GM21737 (cell line): ENCODE data around the gene TBC1D4.

Experiments
- ATAC-seq: cut with Tn5 transposase; IDR thresholded peaks from one replicate; pipeline ENCODE4 v1.9.1; 2021; ENCODE audit warnings: mild to moderate bottlenecking, moderate library complexity; ENCODE audit not compliant: unreplicated experiment

Gene TBC1D4, protein sequence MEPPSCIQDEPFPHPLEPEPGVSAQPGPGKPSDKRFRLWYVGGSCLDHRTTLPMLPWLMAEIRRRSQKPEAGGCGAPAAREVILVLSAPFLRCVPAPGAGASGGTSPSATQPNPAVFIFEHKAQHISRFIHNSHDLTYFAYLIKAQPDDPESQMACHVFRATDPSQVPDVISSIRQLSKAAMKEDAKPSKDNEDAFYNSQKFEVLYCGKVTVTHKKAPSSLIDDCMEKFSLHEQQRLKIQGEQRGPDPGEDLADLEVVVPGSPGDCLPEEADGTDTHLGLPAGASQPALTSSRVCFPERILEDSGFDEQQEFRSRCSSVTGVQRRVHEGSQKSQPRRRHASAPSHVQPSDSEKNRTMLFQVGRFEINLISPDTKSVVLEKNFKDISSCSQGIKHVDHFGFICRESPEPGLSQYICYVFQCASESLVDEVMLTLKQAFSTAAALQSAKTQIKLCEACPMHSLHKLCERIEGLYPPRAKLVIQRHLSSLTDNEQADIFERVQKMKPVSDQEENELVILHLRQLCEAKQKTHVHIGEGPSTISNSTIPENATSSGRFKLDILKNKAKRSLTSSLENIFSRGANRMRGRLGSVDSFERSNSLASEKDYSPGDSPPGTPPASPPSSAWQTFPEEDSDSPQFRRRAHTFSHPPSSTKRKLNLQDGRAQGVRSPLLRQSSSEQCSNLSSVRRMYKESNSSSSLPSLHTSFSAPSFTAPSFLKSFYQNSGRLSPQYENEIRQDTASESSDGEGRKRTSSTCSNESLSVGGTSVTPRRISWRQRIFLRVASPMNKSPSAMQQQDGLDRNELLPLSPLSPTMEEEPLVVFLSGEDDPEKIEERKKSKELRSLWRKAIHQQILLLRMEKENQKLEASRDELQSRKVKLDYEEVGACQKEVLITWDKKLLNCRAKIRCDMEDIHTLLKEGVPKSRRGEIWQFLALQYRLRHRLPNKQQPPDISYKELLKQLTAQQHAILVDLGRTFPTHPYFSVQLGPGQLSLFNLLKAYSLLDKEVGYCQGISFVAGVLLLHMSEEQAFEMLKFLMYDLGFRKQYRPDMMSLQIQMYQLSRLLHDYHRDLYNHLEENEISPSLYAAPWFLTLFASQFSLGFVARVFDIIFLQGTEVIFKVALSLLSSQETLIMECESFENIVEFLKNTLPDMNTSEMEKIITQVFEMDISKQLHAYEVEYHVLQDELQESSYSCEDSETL (N-terminal part only)

DNA sequence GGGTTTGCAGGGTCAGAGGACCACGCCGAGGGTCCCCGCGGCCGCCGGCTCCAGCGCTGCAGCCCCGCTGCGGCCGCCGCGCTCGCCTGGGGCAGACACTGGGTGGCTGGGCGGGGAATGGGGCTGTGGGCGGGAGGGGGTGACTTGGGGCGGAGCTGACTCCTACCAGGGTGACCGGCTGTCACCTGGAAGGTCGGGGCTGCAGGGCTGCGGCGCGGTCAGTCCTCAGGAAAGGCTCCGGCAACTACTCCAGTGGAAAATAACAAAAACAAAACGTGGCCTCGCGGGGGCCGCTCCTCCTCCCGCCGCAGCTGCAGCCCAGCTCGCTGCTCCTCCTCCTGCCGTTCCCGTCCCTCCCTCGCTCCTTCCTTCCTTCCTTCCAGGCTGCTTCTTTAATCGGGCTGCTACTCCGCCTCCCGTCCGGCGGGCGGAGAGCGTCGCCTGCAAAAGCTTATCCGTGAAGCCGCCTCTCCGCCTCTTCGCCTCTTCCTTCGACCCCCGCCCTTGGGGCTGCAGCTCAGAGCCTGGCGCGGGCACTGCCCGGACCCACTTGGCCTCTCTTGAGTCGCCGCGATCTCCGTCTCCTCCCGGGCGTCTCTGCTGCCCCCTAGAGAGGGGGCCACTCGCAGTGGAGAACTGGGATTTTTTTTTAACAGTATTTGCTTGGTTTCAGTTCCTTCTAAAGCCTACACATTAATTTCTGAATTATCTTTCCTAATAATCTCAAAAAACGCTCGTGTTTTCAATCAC is at the start of gene TBC1D4:
Gene TBC1D4, minus strand, starts transcription at position 100 of the 750 bp plus-strand sequence. CDS start 402 bp downstream, outside the sequence.
- ATAC-seq, result peak; percentile 80

DNA sequence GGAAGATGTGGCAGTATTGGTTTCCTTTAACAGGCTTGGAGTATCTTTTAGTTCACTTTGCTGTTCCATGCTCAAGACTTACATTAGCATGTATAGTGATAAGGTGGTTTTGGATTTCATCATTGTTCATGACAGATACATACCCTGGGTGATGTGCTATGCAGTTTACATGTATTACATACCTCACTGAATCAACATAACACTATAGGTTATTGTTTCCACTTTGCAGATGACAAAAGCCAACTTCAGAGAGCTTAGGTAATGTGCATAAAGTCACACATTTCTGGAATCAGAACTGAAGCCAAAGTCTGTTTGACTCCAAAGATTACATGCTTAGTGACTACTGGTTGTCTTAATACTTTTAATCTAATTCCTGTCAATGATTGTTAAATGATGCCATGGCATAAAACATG is 48.6 kb upstream of the TBC1D4 start:
- ATAC-seq, result no peak

GRCh38 chr13:75521956-75522355 is 40.0 kb upstream of the TBC1D4 start:
- no peak for ATAC-seq

DNA sequence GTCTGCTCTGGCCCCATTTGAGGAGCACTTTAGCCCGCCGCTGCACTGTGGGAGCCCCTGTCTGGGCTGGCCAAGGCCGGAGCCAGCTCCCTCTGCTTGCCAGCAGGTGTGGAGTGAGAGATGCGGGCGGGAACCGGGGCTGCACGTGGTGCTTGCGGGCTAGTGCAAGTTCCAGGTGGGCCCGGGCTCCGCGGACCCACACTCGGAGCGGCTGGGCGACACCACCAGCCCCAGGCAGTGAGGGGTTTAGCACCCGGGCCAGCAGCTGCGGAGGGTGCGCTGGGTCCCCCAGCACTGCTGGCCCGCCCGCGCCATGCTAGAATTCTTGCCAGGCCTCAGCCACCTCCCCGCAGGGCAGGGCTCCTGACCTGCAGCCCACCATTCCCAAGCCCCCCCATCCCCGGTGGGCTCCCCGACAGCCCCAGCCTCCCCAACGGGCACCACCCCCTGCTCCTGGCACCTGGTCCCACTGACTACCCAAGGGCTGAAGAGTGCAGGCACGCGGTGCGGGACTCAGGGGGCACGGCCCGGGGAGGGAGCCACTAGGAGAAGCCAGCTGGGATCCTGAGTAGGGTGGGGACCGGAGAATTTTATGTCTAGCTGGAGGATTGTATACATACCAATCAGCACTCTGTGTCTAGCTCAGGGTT is 36.6 kb upstream of the TBC1D4 start:
- ATAC-seq, result no peak

- no peak for ATAC-seq
These were observed 32.4 kb upstream of the TBC1D4 start for GRCh38 chr13:75514080-75514995.

DNA sequence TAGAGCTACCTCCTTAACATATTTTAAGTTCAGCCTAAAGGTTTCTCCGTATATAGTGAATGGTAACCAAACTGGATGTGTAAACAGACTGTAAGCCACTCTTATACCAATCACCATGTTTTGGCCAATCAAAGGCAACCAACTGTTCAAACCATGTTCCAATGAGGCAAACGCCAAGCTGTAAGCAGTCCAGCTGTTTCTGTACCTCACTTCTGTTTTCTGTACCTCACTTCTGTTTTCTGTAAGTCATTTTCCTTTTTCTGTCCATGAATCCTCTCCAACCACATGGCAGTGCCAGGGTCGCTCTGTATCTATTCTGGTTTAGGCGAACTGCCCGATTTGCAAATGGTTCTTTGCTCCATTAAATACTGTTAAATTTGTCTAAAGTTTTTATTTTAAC is 31.3 kb upstream of the TBC1D4 start:
- no peak for ATAC-seq

- peak; percentile 95 for ATAC-seq
These were observed 30.3 kb upstream of the TBC1D4 start for GRCh38 chr13:75512253-75512652.

GRCh38 chr13:75511051-75511625 is 29.2 kb upstream of the TBC1D4 start:
- ATAC-seq, result no peak

- ATAC-seq, result no peak
These were observed 26.1 kb upstream of the TBC1D4 start for GRCh38 chr13:75508002-75508548.

DNA sequence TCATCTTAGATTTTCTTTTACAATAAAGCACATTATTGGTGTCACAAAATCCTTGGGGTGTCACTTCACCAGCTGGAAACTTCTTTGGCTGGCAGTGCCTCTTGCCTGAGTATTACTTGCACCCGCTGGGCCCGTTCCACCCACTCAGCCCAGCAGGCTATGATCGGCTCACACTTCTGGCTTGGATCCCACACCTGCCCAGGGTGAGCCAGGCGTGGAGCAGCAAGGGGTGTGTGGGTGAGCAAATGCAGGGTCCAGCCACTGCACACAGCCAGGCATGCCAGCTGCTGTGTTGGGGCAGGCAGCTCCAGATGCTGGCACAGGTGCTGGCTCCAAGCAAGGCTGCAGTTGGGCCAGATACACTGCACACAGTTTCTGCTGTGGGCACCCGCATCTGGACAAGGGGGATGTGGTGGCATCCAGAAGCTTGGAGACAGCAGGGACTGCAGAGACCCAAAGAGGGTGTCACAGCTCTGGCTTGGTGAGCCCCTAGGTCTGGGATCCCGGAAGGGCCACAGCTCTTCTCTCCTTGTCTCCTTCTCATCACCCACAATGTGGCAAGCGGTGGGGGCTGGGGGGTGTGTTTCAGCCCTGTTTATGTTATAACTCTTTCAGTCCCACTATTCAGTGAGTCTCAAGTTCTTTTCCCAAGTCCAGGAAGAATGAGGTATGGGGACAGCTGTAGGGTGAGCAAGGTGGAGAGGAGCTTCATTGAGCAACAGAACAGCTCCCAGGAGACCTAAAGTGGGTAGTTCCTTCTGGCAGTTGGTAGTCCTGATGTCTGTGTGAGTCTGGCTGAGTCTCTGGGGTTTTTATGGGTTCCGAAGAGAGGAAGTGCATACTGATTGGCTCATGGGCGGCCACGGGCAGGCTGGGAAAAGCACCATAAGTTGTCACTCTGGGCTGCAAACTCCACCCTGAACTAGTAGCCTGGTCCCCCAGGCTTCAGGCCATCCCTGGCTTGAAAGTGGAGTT is 25.3 kb upstream of the TBC1D4 start:
- ATAC-seq, result no peak

DNA sequence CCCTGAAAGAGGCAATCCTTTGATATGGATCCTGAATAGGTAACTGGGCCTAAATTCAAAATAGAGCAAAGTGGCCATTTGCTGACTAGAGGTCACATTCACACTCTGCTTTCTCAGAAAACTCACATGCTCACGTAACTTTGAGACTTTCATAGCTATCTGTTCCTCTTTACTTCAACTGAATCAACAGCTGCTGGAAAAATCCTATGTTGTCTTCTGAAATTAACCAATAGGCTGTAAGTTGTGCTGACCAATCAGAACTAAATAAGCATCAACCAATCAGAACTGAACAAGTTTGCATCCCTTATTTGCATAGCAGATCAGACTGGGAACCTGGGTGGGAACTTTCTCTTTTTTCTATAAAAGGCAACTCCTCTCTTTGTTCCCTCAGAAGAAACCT is 24.0 kb upstream of the TBC1D4 start:
- no peak for ATAC-seq

GRCh38 chr13:75505327-75505726 is 23.4 kb upstream of the TBC1D4 start:
- ATAC-seq, result no peak

- no peak for ATAC-seq
These were observed 14.0 kb upstream of the TBC1D4 start for GRCh38 chr13:75495938-75496337.

GRCh38 chr13:75494491-75494890 is 12.5 kb upstream of the TBC1D4 start:
- ATAC-seq, result no peak

GRCh38 chr13:75493156-75493555 is 11.2 kb upstream of the TBC1D4 start:
- no peak for ATAC-seq

DNA sequence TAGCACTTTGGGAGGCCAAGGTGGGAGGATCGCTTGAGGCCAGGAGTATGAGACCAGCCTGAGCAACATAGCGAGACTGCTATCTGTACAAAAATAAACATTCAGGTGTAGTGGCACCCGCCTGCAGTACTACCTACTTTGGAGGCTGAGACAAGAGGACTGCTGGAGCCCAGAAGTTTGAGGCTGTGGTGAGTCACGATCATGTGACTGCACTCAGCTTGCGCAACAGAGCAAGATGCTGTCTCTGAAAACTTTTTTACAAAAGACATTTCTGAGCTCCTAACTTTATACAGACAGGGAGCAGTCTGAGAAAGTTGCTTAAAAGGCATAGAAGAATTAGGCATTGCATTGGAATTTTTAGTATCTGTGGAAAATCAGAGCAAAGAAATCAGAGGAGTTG is 10.4 kb upstream of the TBC1D4 start:
- no peak for ATAC-seq

DNA sequence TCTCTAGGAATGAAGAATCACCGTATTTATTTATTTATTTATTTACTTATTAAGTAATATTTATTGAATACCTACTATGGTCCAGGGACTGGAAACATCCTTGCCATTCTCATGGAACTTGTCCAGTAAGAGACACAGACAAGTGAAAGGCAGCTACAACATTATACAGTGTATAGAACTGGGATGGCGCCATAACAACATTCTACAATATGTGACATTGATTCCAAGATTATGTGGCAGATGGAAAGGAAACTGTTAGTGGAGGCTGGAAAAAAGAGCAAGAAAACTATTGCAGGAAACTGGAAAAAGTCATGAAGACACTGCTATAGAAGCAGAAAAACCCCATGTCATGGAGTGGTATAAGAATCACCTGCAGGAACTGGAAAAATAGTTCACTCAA is 9.4 kb upstream of the TBC1D4 start:
- no peak for ATAC-seq
